ES-I3 (cell line): ENCODE measurements around the gene CACNA1A.
"Not testable (repeated sequence)": the region's sequence is repeated elsewhere in the genome, so short reads cannot be mapped to it uniquely, and the experiment has no call there.

ENCODE experiments used
- H3K36me3 ChIP-seq: 2 replicates; pipeline ENCODE4 v1.6.1; 2013; ENCODE audit warnings: mild to moderate bottlenecking, low read length, control low read depth, moderate library complexity; ENCODE audit not compliant: insufficient read depth
- H3K4me1 ChIP-seq: 2 replicates; pipeline ENCODE4 v1.6.1; 2013; ENCODE audit warnings: mild to moderate bottlenecking, control low read depth, low read length; ENCODE audit not compliant: insufficient read depth
- H3K9ac ChIP-seq: 2 replicates; pipeline ENCODE4 v1.6.1; 2013; ENCODE audit warnings: low read depth, mild to moderate bottlenecking, low read length, moderate library complexity
- H3K9me3 ChIP-seq: 2 replicates; pipeline ENCODE4 v1.6.1; 2013; ENCODE audit warnings: mild to moderate bottlenecking, low read length, moderate library complexity; ENCODE audit not compliant: control insufficient read depth, insufficient read depth

CACNA1A gene

DNA sequence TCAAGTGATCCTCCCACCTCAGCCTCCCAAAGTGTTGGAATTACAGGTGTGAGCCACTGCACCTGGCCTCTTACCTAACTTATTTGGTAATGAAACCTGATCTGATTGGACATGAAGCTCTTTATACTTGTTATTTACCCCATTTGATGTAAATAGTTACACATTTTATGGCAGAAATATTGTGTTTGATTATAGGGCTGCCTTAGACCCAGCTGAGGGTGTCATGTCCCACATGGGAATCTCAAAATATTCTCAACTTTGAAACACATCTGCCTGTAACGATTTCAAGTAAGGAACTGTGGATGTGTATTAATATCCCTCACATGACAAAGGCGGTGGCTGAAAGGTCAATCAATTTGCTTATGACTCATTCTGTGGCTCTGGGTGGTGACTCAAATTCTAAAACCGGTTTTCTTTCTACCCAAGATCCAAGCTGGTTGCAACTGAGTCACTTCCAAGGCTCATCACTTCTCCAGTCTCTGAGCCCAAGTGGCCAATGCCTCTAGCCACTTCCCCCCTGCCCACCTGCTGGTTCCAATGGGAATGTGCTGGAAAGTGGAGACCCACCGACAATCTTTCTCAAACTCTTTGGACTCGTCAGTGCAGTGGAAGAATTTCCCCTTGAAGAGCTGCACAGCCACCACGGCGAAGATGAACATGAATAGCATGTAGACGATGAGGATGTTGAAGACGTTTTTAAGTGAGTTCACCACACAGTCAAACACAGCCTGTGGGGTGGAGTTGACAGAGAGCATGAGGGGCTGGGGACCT, 245.2 kb downstream of the CACNA1A start:
- Histone ChIP-seq H3K4me1 (no peaks in the 10 kb centered on the region; the same call in 1 of the 2 replicates), H3K36me3 (peaks cover 3% of the 10 kb centered on the region; the same call in 1 of the 2 replicates), H3K9ac (no peak overlapping the region), H3K9me3 (peaks cover 6% of the 10 kb centered on the region; the same call in 1 of the 2 replicates)

DNA sequence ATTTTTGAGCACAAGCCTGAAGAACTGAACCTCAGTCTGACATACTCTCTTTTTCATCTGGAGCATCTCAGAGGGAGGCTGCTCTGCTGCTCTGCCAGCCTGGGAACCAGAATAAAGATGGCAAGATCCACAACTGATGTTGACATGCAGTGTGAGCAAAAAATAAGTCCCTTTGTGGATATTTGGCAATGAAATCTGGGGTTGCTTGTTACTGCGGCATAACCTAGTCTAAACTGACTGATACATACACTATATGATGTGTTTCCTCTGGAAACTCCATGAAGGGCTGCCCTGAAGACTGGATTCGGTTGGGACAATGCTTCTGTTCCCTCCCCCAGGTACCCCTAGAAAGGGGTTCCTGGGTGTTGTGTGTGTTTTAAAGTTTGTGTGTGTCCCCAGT, 249.4 kb downstream of the CACNA1A start:
- H3K36me3 ChIP-seq, result peaks cover 3% of the 10 kb centered on the region; the same call in 1 of the 2 replicates
- H3K9me3 ChIP-seq, result peaks cover 6% of the 10 kb centered on the region; the same call in 1 of the 2 replicates
- no peaks in the 10 kb centered on the region; the same call in 1 of the 2 replicates for H3K4me1 ChIP-seq
- H3K9ac ChIP-seq, result no peak overlapping the region

DNA sequence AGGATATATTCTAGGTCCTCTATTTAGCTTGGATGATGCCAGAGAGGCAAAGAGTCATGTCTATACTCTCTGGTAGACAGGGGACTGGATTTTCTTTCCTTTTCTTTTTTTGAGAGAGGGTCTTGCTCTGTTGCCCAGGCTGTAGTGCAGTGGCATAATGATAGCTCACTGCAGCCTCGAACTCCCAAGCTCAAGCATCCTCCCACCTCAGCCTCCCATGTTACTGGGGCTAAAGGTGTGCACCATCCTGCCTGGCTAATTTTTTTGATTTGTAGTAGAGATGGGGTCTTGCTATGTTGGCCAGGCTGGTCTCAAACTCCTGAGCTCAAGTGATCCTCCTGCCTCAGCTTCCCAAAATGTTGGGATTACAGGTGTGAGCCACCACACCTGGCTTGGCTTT, 249.9 kb downstream of the CACNA1A start:
- H3K4me1 ChIP-seq, H3K36me3 ChIP-seq, H3K9me3 ChIP-seq, H3K9ac ChIP-seq: not testable (repeated sequence)

DNA sequence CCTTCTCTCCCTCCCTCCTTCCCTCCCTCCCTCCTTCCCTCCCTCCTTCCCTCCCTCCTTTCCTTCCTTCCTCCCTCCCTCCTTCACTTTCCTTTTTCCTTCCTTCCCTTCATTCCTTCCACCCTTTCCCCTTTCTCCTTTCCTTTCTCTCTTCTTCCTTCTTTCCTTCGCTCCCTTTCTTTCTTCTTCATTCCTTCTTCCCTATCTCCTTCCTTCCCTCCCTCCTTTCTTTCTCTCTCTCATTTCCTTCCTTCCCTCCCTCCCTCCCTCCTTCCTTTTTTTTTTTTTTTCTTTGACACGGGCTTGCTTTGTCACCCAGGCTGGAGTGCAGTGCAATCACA, 250.6 kb downstream of the CACNA1A start:
- peaks cover 3% of the 10 kb centered on the region; the same call in 1 of the 2 replicates for H3K36me3 ChIP-seq
- H3K4me1 ChIP-seq, result no peaks in the 10 kb centered on the region
- H3K9ac ChIP-seq, result no peak overlapping the region
- H3K9me3 ChIP-seq, result peaks cover 6% of the 10 kb centered on the region; the same call in 1 of the 2 replicates

DNA sequence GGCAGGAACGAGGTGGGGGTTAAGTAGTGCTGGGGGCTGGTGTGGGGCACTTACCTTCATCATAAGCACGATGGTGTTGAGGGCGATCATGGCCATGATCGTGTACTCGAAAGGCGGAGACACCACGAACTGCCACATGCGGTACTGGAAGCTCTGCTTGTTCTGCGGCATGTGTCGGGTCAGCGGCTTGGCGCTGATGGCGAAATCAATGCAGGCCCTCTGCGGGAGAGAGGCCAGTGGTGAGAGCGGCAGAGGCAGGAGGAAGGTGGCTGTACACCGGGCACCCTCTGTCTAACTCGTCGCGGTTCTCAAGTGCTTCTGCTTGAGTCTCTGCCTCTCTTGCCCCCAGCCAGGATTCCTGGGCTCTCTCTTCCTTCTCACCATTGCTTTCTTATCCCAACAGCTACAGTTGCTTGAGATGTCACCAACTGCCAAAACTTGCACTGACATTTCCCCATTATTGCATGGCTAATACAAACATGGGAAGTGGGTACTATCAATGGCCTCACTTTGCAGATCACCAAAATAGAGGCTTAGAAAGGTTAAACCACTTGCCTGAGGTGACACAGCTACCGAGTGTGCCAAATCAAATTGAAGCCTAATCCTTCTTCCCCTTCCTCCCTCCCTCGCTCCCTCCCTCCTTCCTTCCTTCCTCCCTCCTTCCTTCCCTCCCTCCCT, 251.1 kb downstream of the CACNA1A start:
- Histone ChIP-seq H3K9ac (no peak overlapping the region), H3K4me1 (no peaks in the 10 kb centered on the region), H3K36me3 (peaks cover 3% of the 10 kb centered on the region; the same call in 1 of the 2 replicates), H3K9me3 (peaks cover 6% of the 10 kb centered on the region; the same call in 1 of the 2 replicates)

DNA sequence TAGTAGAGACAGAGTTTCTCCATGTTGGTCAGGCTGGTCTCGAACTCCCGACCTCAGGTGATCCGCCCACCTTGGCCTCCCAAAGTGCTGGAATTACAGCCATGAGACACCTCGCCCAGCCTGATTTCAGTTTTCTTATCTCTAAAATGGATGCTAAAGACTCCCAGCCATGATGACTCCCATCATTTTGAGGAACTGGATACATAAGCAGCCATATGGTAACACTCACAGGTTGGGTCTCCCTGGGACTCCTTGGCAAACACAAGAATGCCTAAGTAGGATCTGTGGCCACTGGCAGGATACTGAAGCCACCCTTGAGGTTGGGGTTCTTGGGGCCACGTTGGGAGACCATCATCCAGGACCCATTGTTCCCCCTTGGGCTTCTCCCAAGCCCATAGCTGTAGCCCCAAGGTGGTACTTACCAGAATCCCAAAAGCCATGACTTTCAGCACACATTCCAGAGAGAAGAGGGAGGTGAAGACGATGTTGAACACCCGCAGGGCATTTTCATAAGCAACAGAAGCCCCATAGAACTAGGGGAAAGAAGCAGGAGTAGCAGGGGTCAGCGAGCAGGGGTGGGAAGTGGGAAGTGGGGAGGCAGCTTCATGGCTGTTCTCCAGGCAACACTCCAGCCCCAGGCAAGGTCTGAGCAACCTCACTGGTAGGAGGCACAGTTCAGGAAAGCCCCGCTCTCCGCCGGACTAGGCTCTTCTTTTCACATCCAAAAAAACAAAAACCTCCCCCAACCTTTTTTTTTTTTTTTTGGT, 253.5 kb downstream of the CACNA1A start:
- Histone ChIP-seq H3K36me3 (peaks cover 3% of the 10 kb centered on the region; the same call in 1 of the 2 replicates), H3K9me3 (peaks cover 6% of the 10 kb centered on the region; the same call in 1 of the 2 replicates), H3K4me1 (no peaks in the 10 kb centered on the region), H3K9ac (no peak overlapping the region)

DNA sequence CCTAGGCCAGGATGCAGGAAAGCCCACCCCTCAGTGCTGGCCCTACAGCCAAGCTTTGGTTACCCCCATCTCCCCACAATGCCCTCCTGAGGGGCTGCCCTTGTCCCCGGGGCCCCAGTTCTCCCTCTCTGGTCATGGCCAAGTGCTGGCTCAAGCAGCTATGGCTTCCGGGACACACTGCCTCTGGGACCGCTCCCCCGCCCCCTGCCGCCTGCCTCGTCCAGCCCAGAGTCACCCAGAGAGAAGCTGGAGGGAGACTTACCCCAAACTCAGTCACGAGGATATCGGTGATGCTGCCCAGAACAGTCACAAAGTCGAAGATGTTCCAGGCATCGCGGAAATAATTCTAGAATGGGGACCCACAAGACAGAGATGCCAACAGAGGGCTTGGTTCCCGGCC, 261.4 kb downstream of the CACNA1A start:
- Histone ChIP-seq H3K9me3 (0 out of 2 replicates have a peak, but pooled peaks cover 3% of the 10 kb centered on the region), H3K4me1 (no peaks in the 10 kb centered on the region; the same call in 1 of the 2 replicates), H3K9ac (no peak overlapping the region), H3K36me3 (no peaks in the 10 kb centered on the region; the same call in 1 of the 2 replicates)

DNA sequence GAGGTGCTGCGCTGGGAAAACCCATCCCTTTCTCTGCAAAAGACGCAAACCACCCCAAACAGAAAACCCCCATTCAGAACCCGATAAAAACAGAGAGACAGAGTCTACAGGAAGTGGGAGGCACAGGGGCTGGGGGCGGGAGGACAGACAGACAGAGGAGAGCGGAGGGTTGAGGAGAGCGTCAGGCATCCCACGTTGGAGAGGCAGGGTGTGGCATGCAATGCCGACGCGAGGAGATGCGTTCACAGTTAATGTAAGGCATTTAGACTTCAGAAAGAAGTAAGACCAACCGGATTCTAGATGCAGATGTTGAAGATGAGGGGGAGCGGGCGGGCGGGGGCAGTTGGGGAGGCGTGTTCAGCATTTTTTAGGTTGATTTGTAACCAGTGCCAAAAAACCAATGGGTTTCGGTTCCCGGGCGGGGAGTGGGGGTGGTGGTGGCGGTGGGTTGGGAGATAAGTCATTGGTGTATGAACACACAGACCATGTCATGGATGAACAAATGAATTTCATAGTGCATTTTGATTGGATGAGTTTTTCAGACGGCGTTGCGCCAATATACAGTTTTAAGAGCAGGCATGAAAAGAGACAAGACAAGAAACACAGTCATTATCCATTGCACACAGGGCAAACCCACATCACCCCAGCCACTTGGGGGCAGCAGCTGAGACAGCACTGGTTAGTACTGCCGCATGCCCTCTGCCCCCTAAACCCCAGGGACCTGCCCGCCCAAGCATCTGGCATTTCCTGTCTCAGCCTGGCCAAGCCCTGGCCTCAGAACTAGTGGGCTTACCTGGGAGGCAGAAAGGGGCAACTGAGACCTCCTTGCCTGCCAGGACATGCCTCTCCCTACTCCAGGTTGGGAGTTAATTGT, 264.8 kb downstream of the CACNA1A start:
- Histone ChIP-seq H3K4me1 (peaks cover 4% of the 10 kb centered on the region; the same call in 1 of the 2 replicates), H3K36me3 (no peaks in the 10 kb centered on the region; the same call in 1 of the 2 replicates), H3K9ac (no peak overlapping the region), H3K9me3 (0 out of 2 replicates have a peak, but pooled peaks cover 3% of the 10 kb centered on the region)

DNA sequence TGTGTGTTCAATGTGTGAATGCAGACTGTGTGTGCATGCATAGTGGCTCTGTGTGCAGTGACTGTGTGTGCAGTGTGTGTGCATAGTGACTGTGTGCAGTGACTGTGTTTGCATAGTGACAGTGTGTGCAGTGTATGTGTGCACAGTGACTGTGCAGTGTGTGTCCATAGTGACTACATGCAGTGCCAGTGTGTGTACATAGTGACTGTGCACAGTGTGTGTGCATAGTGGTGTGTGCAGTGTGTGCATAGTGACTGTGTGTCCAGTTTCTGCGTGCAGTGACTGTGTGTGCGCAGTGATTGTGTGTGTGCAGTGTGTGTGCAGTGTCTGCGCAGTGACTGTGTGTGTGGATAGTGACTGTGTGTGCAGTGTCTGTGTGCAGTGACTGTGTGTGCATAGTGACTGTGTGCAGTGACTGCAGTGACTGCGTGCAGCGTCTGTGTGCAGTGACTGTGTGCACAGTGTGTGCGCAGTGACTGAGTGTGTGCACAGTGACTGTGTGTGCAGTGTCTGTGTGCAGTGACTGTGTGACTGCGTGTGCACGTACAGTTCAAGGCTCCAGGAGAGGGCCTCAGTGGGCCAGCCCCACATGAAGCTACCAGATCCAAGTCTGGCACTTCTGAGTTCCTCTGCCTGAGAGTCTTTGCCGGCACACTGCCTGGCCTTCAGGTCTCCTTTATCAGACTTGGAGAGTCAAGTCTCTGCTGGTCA, 265.8 kb downstream of the CACNA1A start:
- Histone ChIP-seq H3K9me3 (no peaks in the 10 kb centered on the region), H3K9ac (no peak overlapping the region), H3K36me3 (no peaks in the 10 kb centered on the region), H3K4me1 (peaks cover 4% of the 10 kb centered on the region; the same call in 1 of the 2 replicates)

DNA sequence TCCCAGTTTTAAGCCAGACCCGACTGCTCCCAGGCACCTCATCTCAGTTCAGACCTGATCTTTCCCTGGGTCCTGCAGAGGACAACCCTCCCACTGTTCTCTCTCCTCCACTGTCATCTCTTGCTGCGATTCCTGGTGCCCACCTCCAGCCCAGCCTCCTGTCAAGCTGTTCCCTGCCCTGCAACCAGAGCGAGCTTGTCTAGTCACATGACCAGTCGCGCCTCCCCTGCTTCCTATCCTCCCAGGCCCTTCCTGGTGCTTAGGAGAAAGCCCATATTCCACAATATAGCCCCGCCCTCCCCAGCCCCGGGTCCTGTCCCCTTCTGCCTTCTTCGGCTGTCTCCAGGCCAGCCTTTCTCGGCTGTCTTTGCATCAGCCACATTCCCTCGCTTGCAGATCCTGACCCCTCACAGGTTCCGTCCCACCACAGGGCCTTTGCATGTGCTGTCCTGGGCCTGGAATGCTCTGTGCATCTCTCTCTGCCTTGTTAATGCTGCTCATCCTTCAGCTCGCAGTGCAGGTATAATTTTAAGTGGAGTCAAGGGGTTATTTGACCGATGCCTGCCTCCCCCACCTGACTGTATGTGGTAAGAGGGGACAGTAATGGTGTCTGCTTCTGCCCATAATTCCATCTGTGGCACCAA, 267.3 kb downstream of the CACNA1A start:
- H3K9ac ChIP-seq, result no peak overlapping the region
- H3K9me3 ChIP-seq, result no peaks in the 10 kb centered on the region
- peaks cover 4% of the 10 kb centered on the region; the same call in 1 of the 2 replicates for H3K4me1 ChIP-seq
- no peaks in the 10 kb centered on the region for H3K36me3 ChIP-seq

DNA sequence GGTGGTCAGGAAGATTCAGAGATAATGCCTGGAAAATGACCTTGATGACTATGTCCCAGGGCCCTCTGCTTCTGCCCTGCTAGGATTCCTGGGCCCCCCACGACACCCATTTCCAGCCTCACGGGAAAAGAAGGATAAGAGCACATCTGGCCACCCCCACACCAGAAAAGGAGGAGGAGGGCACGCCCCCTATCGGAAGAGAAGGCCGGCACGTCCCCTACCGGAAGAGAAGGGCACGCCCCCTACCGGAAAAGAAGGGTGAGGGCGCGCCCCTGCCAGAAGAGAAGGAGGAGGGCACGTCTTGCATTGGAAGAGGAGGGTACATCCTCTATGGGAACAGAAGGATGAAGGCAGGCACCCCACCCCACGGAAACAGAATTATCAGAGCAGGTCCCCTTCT, 271.8 kb downstream of the CACNA1A start:
- Histone ChIP-seq H3K4me1 (peaks cover 10% of the 10 kb centered on the region; the same call in 1 of the 2 replicates), H3K9me3 (no peaks in the 10 kb centered on the region), H3K9ac (no peak overlapping the region), H3K36me3 (no peaks in the 10 kb centered on the region)

DNA sequence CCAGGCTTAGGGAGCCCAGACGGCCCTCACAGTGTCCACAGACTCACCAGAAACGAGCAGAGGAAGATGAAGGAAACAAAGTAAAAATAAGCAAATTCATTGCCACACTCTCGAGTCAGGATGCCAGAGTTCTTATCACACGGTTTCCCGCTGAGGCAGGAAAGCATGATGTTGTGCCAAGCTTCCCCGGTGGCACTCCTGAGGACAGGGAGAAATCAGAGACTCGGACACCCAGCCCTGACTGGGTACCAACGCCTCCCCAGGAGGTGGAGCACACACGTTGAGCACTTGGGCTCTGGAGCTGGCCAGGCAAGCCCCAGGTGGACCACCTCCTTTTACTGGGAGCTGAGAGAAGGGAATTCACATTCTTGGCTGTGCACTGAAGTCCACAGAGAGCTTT, 274.6 kb downstream of the CACNA1A start:
- Histone ChIP-seq H3K9me3 (no peaks in the 10 kb centered on the region), H3K4me1 (peaks cover 6% of the 10 kb centered on the region; the same call in 1 of the 2 replicates), H3K9ac (no peak overlapping the region), H3K36me3 (no peaks in the 10 kb centered on the region)

DNA sequence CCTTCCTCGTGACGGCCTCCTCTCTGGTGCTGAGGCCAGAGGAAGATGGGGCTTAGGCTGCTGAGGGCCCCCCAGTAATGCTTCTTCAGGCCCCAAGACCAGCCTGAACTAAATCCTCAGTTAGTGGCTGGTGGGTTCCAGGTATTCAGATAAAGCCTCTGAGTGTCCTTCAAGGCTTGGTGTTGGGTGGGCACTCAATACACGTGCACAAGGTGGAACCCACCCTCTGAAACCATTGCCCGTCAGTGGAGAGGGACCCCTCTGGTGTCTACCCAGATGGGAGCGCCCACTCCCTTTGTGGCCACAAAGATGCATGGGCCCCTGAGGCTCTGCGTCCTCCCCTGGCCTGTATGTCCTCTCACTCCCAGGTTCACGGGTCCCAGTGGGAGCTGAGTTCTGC, 277.0 kb downstream of the CACNA1A start:
- H3K9me3 ChIP-seq, result no peaks in the 10 kb centered on the region
- H3K9ac ChIP-seq, result no peak overlapping the region
- peaks cover 6% of the 10 kb centered on the region; the same call in 1 of the 2 replicates for H3K4me1 ChIP-seq
- no peaks in the 10 kb centered on the region for H3K36me3 ChIP-seq
